Stimulated activated CD8-positive, alpha-beta memory T cell treated with anti-CD3 and anti-CD28 coated beads, Interleukin-4, amount 100 ng/mL, for 48 hours (primary cell): Measurements from ENCODE around the gene ELL2.

Experiments used
- DNase-seq: peaks from one replicate; pipeline ENCODE4 v3.0.0-alpha.2; 2020

ELL2 gene

GRCh38 chr5:95976606-95977005, 15.0 kb upstream of the ELL2 start:
- no peak for DNase-seq

- no peak for DNase-seq
Observed at GRCh38 chr5:95975703-95976102, 14.1 kb upstream of the ELL2 start.

- DNase-seq, result peak; percentile 30
Observed at GRCh38 chr5:95973793-95974325, 12.2 kb upstream of the ELL2 start.

DNA sequence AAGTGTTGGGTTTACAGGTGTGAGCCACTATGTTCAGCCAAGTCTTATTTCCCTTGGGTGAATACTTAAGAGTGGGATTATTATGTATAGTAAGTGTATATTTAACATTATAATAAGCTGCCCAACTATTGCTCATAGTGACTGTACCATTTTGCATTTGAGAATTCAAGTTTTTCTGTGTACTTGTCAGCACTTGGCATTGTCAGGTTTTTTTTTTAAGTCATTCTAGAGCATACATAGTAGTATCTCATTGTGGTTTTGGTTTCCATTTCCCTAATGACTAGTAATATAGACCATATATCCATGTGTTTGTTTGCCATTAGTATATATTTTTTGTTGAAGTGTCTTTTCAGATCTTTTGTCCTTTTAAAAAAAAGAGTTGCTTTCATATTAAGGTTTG, 10.5 kb upstream of the ELL2 start:
- no peak for DNase-seq

DNA sequence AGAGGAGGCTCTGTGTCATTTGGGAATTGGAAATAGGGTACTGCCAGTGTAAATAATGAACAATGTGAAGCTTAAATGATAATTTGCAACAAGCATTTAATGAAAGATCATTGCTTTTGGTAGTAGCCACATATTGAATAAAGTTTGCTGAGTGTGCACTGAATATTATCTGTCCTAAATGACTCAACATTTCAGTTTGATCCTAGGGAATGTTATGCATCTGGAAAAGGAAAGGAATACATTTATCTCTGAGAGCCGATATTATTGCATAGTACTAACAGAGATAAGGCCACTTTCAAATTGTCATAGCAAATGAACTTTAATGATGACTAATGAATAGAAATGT, 8.7 kb upstream of the ELL2 start:
- DNase-seq, result no peak

GRCh38 chr5:95969651-95970358, 8.2 kb upstream of the ELL2 start:
- DNase-seq, result no peak

GRCh38 chr5:95969055-95969454, 7.4 kb upstream of the ELL2 start:
- no peak for DNase-seq

- no peak for DNase-seq
Observed at GRCh38 chr5:95967236-95967635, 5.6 kb upstream of the ELL2 start.

DNA sequence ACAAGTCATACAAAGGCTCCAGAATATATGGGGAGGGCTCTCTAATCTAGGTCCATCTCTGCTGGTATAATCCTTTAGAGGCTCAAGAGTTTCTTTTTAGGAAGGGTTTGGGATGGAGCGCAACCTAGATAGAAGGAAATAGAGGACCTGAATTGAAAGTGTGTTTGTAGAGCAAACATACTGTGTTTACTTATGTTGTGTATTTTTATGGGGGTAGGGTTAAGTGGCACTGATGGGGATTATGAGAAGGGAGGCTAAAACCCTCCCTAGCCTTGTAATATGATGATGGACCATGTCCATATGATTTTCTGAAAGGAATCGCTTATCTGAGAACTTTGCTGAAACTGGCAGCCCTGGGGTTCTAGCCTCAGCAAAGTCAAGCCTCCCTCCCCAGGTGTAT, 4.4 kb upstream of the ELL2 start:
- no peak for DNase-seq

DNA sequence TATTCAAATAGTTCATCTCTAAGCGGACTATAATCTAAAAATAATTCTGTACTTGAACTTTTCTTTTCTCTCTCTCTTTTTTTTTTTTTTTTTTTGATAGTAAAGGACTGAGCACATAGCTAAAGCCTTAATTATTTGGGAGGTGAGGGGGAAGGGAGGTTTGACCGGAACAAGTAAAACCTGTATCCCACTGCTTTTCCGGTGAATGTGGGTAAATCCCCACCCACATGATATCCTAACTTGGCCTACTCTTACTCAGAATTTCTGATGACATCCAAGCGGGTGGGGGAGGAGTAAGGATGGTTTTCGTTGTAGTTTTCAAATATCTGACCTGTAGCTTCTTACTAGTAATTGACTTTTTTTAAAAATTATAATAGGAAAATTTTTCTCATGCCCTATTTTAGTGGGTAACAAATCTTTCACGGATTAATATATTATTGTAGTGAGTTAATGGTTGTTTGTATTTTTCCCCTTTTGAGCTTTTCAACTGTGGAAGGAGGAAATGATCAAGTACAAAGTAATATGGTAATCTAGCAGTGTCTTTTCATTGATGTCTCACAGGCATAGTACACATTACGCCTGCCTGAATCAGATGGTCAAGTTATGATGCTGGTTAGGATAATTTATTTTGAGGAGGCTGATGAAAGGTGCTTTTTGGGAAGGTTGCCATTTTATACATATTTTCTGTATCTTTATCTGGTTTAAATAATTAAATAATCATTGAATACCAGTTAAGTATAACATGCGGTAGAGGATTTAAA, 2.2 kb upstream of the ELL2 start:
- peak; percentile 48 for DNase-seq

- peak; percentile 37 for DNase-seq
Observed at GRCh38 chr5:95962785-95963184, 1.1 kb upstream of the ELL2 start.

- no peak for DNase-seq
Observed at GRCh38 chr5:95962475-95962773, 773 bp upstream of the ELL2 start.

- peak; percentile 80 for DNase-seq
Observed at GRCh38 chr5:95960667-95961616, 709 bp downstream of the ELL2 start.

DNA sequence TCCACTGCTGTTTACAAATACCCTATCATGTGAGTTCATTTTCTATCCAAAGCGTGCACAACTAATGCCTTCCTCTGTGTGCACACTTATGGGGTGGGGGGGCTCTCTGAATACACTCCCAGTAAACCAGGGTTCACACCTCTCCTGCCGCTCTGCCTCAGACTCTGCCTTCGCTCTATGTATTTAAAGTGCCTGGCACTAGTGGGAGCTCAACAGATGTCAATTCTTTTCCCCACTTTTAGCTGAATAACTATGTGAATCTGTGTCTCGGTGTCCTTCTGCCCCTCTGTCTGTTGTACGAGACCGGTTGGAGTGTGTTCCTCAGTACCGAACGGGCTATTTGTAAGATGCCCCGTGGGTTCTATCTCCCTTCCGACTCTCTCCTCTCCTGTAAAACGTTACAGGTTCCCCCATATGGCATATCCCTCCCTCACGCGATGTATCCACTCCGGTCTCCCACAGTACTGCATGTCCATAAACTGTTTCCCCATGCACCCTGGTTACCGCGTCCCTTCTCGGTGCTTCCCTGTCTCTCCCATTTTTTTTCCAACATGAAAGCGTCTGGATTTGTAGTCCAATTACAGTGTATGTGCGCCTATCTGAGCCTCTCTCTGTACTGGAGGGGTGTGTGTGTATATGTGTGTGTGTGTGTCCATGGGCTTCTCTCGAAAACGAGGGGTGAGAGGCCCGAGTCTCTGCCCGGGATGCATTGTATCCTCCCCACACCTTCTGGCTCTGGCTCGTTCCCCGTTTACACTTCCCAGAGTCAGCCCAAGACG, 1.6 kb downstream of the ELL2 start:
- DNase-seq, result peak; percentile 27

- DNase-seq, result no peak
Observed at GRCh38 chr5:95959051-95959887, 2.4 kb downstream of the ELL2 start.

DNA sequence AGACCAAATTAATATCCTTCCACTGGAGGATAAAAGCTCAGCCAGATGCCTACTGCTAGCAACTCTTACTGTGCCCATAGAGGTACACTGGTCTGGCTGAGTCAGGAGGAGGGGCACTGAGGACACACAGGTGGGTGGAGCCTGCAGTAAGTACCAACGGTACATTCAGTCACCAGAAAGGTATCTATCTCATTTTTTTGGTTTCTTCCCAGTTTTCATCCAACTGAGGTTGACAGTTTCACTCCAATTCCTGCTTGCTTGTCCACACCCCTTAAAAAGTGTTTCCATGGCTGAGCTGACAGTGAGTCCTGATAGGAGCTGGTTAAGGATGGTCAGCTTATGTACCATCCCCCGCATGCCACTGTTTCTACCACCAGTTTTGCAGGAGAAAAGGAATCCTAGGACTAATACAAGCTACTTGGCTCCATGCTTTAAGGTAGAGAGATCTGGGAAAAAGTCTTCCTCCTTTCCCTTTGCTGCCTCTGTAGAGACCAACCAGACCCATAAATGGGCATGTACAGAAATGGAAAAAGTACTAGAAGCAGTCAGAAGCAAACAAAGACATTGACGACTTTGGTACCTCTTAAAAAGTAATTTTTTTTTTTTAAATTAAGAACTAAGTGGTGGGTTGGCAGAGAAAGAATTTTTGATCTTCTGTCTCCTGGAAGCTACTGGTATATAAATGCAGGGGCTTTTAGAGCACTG, 3.2 kb downstream of the ELL2 start:
- DNase-seq, result peak; percentile 38

- no peak for DNase-seq
Observed at GRCh38 chr5:95957561-95958203, 4.0 kb downstream of the ELL2 start.

DNA sequence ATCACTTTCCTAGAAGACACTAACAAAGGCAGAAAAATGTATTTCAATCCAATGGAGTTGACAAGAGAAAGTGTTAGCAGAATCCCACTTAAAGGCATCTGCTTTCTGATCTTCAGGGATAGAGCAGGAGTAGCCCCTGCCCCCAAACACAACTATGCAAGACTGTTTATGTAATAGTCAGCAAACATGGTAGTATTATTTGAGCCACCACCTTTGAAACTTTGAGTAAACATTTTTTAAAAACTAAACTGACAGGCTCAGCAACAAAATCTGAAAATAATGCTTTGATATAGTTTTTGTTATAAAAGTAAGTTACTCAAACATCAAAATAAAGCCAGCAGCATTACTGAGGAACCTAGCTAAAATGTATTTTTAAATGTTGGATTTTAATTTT, 4.8 kb downstream of the ELL2 start:
- DNase-seq, result no peak

GRCh38 chr5:95956021-95956899, 5.4 kb downstream of the ELL2 start:
- no peak for DNase-seq
